Measurements from ENCODE around the gene TLCD1.

- no peak for TF ChIP-seq EP300 (IDR thresholded peaks at IDR 0.05; ENCODE audit: borderline replicate concordance in 1 of 2, low read depth in 1 of 2, low read length in 1 of 2)
- TF ChIP-seq, protein P1, sequence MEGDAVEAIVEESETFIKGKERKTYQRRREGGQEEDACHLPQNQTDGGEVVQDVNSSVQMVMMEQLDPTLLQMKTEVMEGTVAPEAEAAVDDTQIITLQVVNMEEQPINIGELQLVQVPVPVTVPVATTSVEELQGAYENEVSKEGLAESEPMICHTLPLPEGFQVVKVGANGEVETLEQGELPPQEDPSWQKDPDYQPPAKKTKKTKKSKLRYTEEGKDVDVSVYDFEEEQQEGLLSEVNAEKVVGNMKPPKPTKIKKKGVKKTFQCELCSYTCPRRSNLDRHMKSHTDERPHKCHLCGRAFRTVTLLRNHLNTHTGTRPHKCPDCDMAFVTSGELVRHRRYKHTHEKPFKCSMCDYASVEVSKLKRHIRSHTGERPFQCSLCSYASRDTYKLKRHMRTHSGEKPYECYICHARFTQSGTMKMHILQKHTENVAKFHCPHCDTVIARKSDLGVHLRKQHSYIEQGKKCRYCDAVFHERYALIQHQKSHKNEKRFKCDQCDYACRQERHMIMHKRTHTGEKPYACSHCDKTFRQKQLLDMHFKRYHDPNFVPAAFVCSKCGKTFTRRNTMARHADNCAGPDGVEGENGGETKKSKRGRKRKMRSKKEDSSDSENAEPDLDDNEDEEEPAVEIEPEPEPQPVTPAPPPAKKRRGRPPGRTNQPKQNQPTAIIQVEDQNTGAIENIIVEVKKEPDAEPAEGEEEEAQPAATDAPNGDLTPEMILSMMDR (IDR thresholded peaks at IDR 0.05): no peak
- no peak for TF ChIP-seq RAD21 (IDR thresholded peaks at IDR 0.05; ENCODE audit: low read length)
- no peak for TF ChIP-seq NFIC (IDR thresholded peaks at IDR 0.05; ENCODE audit: borderline replicate concordance)
- TF ChIP-seq, protein P2, sequence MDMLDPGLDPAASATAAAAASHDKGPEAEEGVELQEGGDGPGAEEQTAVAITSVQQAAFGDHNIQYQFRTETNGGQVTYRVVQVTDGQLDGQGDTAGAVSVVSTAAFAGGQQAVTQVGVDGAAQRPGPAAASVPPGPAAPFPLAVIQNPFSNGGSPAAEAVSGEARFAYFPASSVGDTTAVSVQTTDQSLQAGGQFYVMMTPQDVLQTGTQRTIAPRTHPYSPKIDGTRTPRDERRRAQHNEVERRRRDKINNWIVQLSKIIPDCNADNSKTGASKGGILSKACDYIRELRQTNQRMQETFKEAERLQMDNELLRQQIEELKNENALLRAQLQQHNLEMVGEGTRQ (IDR thresholded peaks at IDR 0.05; ENCODE audit: borderline replicate concordance, low read depth, low read length): no peak
- TF ChIP-seq ZBTB33 (IDR thresholded peaks at IDR 0.05; ENCODE audit: borderline replicate concordance, low read depth): no peak
- TF ChIP-seq, protein P3, sequence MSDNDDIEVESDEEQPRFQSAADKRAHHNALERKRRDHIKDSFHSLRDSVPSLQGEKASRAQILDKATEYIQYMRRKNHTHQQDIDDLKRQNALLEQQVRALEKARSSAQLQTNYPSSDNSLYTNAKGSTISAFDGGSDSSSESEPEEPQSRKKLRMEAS (IDR thresholded peaks at IDR 0.05; ENCODE audit: low read depth): no peak
- no peak for TF ChIP-seq TCF12 (IDR thresholded peaks at IDR 0.05)
- TF ChIP-seq EZH2phosphoT487 (IDR thresholded peaks at IDR 0.05; ENCODE audit: borderline replicate concordance, low read depth): no peak
- TF ChIP-seq YY1 (IDR thresholded peaks at IDR 0.05; ENCODE audit: low read depth): no peak
Observed at GRCh38 chr17:28689011-28689410, 37.0 kb downstream of the TLCD1 start.

Measured in SK-N-SH (cell line).